ENCODE results near the gene RNF115. TPM values are rescaled to one million over a fixed set of nuclear protein-coding genes. Genes with fewer than 3 reads are reported as not detected.

The RNF115 gene
- total RNA-seq, 4 donors from 2014 or later, result 34.3 to 54.9 (median 39.9) TPM

DNA sequence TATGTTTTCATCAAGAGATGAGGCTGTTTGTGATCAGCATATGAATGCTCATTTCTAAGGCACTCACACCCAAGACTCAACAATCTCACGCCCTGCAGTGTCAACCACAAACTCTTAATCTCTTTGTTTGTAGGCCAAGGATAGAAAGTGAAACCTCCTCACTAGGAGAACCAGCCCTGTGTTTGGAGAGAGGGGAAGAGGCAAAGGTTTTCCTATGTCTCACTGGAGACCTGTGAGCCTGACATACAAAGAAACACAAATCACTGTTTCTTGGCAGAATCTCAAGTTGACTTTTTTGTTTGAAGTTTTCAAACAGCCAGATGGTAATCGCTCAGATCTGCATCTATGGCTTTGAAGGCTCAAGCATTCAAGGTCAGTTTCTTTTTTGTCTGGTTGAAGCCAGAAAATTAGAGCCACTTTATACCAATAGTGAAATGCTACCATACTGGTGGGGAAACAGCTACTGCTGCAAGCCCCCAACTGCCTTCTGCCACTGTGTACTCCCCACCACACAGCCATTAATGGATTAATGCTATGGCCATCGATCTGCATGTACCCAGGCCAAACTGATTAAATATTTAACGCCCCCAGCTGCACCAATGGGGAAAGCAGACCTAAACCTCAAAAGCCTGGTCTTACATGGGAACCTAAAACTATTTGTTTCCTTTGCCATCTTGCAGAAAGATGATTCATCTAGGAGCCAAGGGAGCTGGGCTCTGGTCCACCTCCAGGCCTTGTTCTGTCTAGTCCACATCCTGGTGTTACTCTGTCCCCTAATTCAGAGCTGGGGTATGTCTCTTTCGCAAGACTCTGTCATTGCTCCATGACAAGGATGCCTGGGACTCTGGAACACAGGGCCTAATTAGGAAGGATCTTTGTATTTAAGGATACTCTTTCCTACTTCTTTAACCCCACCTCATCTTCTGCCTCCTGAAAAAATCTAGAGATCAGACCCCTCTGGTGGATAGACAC lies 133.0 kb downstream of the RNF115 start:
- WGBS, 2 donors (ENCODE audit: low coverage in 1 of 2), result 51 to 63% methylated on average over 4 of the region's 5 CpGs
- Histone ChIP-seq H3K9me3 (no peaks in the 10 kb centered on the region), H3K4me3 (no peak overlapping the region), H3K27me3 (no peaks in the 10 kb centered on the region), H3K36me3 (no peaks in the 10 kb centered on the region), H3K27ac (peak overlapping the region in 1 of 4 donors; percentile 12), H3K4me1 (peaks cover 0 to 8% (median 0%) of the 10 kb centered on the region in 3 donors)
- TF ChIP-seq, protein P1, sequence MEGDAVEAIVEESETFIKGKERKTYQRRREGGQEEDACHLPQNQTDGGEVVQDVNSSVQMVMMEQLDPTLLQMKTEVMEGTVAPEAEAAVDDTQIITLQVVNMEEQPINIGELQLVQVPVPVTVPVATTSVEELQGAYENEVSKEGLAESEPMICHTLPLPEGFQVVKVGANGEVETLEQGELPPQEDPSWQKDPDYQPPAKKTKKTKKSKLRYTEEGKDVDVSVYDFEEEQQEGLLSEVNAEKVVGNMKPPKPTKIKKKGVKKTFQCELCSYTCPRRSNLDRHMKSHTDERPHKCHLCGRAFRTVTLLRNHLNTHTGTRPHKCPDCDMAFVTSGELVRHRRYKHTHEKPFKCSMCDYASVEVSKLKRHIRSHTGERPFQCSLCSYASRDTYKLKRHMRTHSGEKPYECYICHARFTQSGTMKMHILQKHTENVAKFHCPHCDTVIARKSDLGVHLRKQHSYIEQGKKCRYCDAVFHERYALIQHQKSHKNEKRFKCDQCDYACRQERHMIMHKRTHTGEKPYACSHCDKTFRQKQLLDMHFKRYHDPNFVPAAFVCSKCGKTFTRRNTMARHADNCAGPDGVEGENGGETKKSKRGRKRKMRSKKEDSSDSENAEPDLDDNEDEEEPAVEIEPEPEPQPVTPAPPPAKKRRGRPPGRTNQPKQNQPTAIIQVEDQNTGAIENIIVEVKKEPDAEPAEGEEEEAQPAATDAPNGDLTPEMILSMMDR (IDR thresholded peaks at IDR 0.05), result no peak
- TF ChIP-seq EP300 (IDR thresholded peaks at IDR 0.05) (no peak), POLR2AphosphoS5 (IDR thresholded peaks at IDR 0.05) (no peak), POLR2A (IDR thresholded peaks at IDR 0.05) (no peak)
- ATAC-seq, result peak; percentile 43

DNA sequence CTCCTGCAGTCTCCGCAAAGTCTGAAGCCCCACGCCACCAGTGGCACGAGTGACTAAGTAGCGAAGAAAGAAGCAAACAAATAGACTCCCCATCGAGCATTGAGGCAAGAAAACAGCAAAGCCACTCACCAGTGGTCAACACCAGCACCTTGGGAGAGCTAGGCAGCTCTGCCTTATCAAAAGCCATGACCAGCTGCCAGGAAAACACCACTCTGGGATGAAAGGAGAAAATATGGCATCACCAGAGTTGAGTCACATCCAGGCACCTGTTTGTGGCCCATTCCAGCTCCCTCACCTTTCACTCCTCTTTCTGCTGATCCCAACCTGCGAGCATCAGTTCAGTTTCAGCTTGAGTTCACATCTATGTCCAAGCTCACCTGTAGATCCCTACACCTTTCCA lies 134.0 kb downstream of the RNF115 start:
- ATAC-seq, result no peak
- Histone ChIP-seq H3K4me3 (no peak overlapping the region), H3K9me3 (no peaks in the 10 kb centered on the region), H3K36me3 (no peaks in the 10 kb centered on the region), H3K27me3 (no peaks in the 10 kb centered on the region), H3K4me1 (peaks cover 0 to 8% (median 0%) of the 10 kb centered on the region in 3 donors), H3K27ac (no peak overlapping the region)
- WGBS, 2 donors (ENCODE audit: low coverage in 1 of 2), result 91 to 100% methylated on average over 1 to 4 of the region's 6 CpGs
- TF ChIP-seq, protein P1 (IDR thresholded peaks at IDR 0.05), result no peak
- TF ChIP-seq EP300 (IDR thresholded peaks at IDR 0.05), result no peak
- TF ChIP-seq POLR2A (IDR thresholded peaks at IDR 0.05), result no peak
- TF ChIP-seq POLR2AphosphoS5 (IDR thresholded peaks at IDR 0.05), result no peak

DNA sequence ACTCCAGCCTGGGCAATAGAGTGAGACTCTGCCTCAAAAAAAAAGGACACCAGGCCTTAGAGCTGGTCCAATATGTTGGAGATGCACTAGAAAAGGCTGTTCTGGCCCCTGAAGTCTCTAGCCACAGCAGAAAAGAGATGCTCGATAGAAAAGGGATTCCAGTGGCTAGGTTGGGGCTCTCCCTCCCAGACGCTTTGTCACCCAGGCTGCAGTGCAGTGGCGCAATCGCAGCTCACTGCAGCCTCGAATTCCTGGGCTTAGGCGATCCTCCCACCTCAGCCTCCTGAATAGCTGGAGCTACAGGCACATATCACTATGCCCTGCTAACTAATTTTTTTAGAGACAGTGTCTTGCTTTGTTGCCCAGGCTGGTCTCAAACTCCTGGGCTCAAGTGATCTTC lies 135.0 kb downstream of the RNF115 start:
- ATAC-seq, result no peak
- no peak overlapping the region for H3K4me3 ChIP-seq
- TF ChIP-seq EP300 (IDR thresholded peaks at IDR 0.05) (no peak), POLR2AphosphoS5 (IDR thresholded peaks at IDR 0.05) (no peak), POLR2A (IDR thresholded peaks at IDR 0.05) (no peak)
- TF ChIP-seq, protein P1 (IDR thresholded peaks at IDR 0.05), result no peak
- H3K4me1 ChIP-seq, result peaks cover 0 to 8% (median 0%) of the 10 kb centered on the region in 3 donors
- no peaks in the 10 kb centered on the region for H3K36me3 ChIP-seq
- 91 to 98% methylated on average over 5 to 6 of the region's 6 CpGs for WGBS, 2 donors (ENCODE audit: low coverage in 1 of 2)
- no peak overlapping the region for H3K27ac ChIP-seq
- no peaks in the 10 kb centered on the region for H3K27me3 ChIP-seq
- H3K9me3 ChIP-seq, result no peaks in the 10 kb centered on the region

Small RNAs within 50 kb of the gene (small RNA-seq; reads per million reads assigned to genes)
- gene MIR6736, result 0 reads per million in 4 donors

Other genes with a start within 250 kb of the RNF115 start
- gene GPR89A, start 216.1 kb downstream of the RNF115 start, total RNA-seq, result 10 to 100 TPM; 14.6 to 34.6 (median 28.6) TPM
- under 1 TPM in 2 of 4 donors, not detected in 2; 0.46 to 0.87 TPM for gene PDZK1, start 116.7 kb downstream of the RNF115 start, total RNA-seq
- gene CD160, start 104.6 kb downstream of the RNF115 start, total RNA-seq, result 1 to 10 TPM in 1 of 4 donors, under 1 TPM in 1, not detected in 2; 0.23 to 1.0 TPM
- gene POLR3C, start 105 bp upstream of the RNF115 start, total RNA-seq, result 10 to 100 TPM; 24.8 to 37.7 (median 29.9) TPM
- 1 to 10 TPM in 3 of 4 donors, under 1 TPM in 1; 0.40 to 3.5 (median 2.2) TPM for gene NUDT17, start 21.5 kb upstream of the RNF115 start, total RNA-seq
- gene PIAS3, start 35.0 kb upstream of the RNF115 start, total RNA-seq, result 10 to 100 TPM; 14.0 to 26.0 (median 19.2) TPM
- gene ANKRD35, start 61.8 kb upstream of the RNF115 start, total RNA-seq, result 10 to 100 TPM in 1 of 4 donors, 1 to 10 TPM in 3; 5.2 to 13.7 (median 7.9) TPM
- gene ITGA10, start 86.0 kb upstream of the RNF115 start, total RNA-seq, result 1 to 10 TPM; 4.9 to 7.1 (median 5.2) TPM
- 10 to 100 TPM; 22.1 to 29.1 (median 28.1) TPM for gene PEX11B, start 94.6 kb upstream of the RNF115 start, total RNA-seq
- gene RBM8A, start 103.4 kb upstream of the RNF115 start, total RNA-seq, result 100 to 1,000 TPM in 3 of 4 donors, 10 to 100 TPM in 1; 75.7 to 135 (median 117) TPM
- 10 to 100 TPM; 37.8 to 53.5 (median 45.3) TPM for gene LIX1L, start 133.9 kb upstream of the RNF115 start, total RNA-seq
- gene ANKRD34A, start 140.5 kb upstream of the RNF115 start, total RNA-seq, result 1 to 10 TPM in 1 of 4 donors, under 1 TPM in 2, not detected in 1; 0.62 to 1.9 (median 0.67) TPM
- 10 to 100 TPM; 32.9 to 44.0 (median 37.6) TPM for gene POLR3GL, start 140.6 kb upstream of the RNF115 start, total RNA-seq
- 1,000 to 10,000 TPM; 2,024 to 3,704 (median 2,348) TPM for gene TXNIP, start 172.5 kb upstream of the RNF115 start, total RNA-seq
- under 1 TPM in 1 of 4 donors, not detected in 3; 0.77 TPM for gene HJV, start 197.6 kb upstream of the RNF115 start, total RNA-seq

Data from gastroesophageal sphincter (tissue), 4 donors.